HK-2 (cell line): ENCODE data around the gene USP17L19.
"Not testable (repeated sequence)": the region's sequence is repeated elsewhere in the genome, so short reads cannot be mapped to it uniquely, and the experiment has no call there.

Source experiments
- DNase-seq: peaks from one replicate; pipeline ENCODE4 v3.0.0-alpha.2; 2018; ENCODE audit not compliant: unreplicated experiment

The USP17L19 gene, protein sequence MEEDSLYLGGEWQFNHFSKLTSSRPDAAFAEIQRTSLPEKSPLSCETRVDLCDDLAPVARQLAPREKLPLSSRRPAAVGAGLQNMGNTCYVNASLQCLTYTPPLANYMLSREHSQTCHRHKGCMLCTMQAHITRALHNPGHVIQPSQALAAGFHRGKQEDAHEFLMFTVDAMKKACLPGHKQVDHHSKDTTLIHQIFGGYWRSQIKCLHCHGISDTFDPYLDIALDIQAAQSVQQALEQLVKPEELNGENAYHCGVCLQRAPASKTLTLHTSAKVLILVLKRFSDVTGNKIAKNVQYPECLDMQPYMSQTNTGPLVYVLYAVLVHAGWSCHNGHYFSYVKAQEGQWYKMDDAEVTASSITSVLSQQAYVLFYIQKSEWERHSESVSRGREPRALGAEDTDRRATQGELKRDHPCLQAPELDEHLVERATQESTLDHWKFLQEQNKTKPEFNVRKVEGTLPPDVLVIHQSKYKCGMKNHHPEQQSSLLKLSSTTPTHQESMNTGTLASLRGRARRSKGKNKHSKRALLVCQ

DNA sequence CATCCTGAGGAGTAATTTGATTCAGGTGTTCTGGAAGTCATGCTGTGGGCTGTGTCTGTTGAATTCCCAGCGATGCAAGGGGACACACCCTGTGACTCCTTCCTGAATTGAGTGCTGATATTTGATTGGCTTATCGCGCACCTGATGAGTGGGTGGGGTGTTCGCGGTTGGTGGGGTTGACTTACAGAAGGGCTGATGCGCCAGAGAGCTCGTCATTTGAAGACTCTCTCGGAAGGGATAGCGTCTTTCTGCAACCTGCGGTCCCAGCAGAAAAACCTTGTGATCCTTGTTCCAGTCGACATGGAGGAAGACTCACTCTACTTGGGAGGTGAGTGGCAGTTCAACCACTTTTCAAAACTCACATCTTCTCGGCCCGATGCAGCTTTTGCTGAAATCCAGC lies at the start of gene USP17L19:
TSS of gene USP17L19 (plus strand) at position 301 of the 400 bp plus-strand sequence. CDS start at position 301, 0 bp downstream.
- DNase-seq: not testable (repeated sequence)

DNA sequence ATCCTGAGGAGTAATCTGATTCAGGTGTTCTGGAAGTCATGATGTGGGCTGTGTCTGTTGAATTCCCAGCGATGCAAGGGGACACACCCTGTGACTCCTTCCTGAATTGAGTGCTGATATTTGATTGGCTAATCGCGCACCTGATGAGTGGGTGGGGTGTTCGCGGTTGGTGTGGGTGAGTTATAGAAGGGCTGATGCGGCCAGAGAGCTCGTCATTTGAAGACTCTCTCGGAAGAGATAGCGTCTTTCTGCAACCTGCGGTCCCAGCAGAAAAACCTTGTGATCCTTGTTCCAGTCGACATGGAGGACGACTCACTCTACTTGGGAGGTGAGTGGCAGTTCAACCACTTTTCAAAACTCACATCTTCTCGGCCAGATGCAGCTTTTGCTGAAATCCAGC lies 42.8 kb upstream of the USP17L19 start, which contains the start of gene USP17L10:
TSS of gene USP17L10 (plus strand) at position 301 of the 400 bp plus-strand sequence. CDS start at position 301, 0 bp downstream.
- not testable (repeated sequence) for DNase-seq

DNA sequence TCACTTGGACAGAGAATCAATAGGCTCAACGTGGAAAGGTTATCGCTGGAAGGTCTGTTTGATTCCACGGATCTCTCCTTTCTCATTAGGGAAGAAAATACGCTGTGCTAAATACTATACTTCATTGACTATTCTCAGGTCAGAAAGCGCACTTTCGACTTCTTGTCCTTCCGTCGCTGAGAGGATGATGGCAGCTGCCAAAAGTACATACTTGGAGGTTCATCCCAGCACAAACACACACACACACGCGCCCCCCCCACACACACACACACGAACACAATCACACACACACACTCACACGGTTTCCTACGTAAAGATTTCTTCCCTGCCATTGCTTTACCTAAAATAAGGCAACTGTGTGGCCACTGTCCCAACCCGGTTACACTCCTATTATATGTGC lies 38.5 kb upstream of the USP17L19 start:
- not testable (repeated sequence) for DNase-seq

DNA sequence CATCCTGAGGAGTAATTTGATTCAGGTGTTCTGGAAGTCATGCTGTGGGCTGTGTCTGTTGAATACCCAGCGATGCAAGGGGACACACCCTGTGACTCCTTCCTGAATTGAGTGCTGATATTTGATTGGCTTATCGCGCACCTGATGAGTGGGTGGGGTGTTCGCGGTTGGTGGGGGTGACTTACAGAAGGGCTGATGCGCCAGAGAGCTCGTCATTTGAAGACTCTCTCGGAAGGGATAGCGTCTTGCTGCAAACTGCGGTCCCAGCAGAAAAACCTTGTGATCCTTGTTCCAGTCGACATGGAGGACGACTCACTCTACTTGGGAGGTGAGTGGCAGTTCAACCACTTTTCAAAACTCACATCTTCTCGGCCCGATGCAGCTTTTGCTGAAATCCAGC lies 38.1 kb upstream of the USP17L19 start, which contains the start of gene USP17L11:
TSS of gene USP17L11 (plus strand) at position 301 of the 400 bp plus-strand sequence. CDS start at position 301, 0 bp downstream.
- DNase-seq: not testable (repeated sequence)

DNA sequence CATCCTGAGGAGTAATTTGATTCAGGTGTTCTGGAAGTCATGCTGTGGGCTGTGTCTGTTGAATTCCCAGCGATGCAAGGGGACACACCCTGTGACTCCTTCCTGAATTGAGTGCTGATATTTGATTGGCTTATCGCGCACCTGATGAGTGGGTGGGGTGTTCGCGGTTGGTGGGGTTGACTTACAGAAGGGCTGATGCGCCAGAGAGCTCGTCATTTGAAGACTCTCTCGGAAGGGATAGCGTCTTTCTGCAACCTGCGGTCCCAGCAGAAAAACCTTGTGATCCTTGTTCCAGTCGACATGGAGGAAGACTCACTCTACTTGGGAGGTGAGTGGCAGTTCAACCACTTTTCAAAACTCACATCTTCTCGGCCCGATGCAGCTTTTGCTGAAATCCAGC lies 33.3 kb upstream of the USP17L19 start, which contains the start of gene USP17L12:
TSS of gene USP17L12 (plus strand) at position 301 of the 400 bp plus-strand sequence. CDS start at position 301, 0 bp downstream.
- not testable (repeated sequence) for DNase-seq

DNA sequence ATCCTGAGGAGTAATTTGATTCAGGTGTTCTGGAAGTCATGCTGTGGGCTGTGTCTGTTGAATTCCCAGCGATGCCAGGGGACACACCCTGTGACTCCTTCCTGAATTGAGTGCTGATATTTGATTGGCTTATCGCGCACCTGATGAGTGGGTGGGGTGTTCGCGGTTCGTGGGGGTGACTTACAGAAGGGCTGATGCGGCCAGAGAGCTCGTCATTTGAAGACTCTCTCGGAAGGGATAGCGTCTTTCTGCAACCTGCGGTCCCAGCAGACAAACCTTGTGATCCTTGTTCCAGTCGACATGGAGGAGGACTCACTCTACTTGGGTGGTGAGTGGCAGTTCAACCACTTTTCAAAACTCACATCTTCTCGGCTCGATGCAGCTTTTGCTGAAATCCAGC lies 28.6 kb upstream of the USP17L19 start, which contains the start of gene USP17L13:
TSS of gene USP17L13 (plus strand) at position 301 of the 400 bp plus-strand sequence. CDS start at position 301, 0 bp downstream.
- DNase-seq: not testable (repeated sequence)

DNA sequence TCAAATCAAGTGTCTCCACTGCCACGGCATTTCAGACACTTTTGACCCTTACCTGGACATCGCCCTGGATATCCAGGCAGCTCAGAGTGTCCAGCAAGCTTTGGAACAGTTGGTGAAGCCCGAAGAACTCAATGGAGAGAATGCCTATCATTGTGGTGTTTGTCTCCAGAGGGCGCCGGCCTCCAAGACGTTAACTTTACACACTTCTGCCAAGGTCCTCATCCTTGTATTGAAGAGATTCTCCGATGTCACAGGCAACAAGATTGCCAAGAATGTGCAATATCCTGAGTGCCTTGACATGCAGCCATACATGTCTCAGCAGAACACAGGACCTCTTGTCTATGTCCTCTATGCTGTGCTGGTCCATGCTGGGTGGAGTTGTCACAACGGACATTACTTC lies 22.9 kb upstream of the USP17L19 start:
- not testable (repeated sequence) for DNase-seq

DNA sequence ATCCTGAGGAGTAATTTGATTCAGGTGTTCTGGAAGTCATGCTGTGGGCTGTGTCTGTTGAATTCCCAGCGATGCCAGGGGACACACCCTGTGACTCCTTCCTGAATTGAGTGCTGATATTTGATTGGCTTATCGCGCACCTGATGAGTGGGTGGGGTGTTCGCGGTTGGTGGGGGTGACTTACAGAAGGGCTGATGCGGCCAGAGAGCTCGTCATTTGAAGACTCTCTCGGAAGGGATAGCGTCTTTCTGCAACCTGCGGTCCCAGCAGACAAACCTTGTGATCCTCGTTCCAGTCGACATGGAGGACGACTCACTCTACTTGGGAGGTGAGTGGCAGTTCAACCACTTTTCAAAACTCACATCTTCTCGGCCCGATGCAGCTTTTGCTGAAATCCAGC lies 19.1 kb upstream of the USP17L19 start, which contains the start of gene USP17L15:
TSS of gene USP17L15 (plus strand) at position 301 of the 400 bp plus-strand sequence. CDS start at position 301, 0 bp downstream.
- not testable (repeated sequence) for DNase-seq

DNA sequence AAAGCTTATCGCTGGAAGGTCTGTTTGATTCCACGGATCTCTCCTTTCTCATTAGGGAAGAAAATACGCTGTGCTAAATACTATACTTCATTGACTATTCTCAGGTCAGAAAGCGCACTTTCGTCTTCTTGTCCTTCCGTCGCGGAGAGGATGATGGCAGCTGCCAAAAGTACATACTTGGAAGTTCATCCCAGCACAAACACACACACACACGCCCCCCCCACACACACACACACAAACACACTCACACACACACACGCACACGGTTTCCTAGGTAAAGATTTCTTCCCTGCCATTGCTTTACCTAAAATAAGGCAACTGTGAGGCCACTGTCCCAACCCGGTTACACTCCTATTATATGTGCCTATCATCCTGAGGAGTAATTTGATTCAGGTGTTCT lies 14.7 kb upstream of the USP17L19 start:
- DNase-seq: not testable (repeated sequence)

DNA sequence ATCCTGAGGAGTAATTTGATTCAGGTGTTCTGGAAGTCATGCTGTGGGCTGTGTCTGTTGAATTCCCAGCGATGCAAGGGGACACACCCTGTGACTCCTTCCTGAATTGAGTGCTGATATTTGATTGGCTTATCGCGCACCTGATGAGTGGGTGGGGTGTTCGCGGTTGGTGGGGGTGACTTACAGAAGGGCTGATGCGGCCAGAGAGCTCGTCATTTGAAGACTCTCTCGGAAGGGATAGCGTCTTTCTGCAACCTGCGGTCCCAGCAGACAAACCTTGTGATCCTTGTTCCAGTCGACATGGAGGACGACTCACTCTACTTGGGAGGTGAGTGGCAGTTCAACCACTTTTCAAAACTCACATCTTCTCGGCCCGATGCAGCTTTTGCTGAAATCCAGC lies 9.6 kb upstream of the USP17L19 start, which contains the start of gene USP17L17:
TSS of gene USP17L17 (plus strand) at position 301 of the 400 bp plus-strand sequence. CDS start at position 301, 0 bp downstream.
- DNase-seq: not testable (repeated sequence)

DNA sequence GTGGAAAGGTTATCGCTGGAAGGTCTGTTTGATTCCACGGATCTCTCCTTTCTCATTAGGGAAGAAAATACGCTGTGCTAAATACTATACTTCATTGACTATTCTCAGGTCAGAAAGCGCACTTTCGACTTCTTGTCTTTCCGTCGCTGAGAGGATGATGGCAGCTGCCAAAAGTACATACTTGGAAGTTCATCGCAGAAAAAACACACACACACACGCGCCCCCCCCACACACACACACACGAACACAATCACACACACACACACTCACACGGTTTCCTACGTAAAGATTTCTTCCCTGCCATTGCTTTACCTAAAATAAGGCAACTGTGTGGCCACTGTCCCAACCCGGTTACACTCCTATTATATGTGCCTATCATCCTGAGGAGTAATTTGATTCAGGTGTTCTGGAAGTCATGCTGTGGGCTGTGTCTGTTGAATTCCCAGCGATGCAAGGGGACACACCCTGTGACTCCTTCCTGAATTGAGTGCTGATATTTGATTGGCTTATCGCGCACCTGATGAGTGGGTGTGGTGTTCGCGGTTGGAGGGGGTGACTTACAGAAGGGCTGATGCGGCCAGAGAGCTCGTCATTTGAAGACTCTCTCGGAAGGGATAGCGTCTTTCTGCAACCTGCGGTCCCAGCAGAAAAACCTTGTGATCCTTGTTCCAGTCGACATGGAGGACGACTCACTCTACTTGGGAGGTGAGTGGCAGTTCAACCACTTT lies 5.1 kb upstream of the USP17L19 start, which contains the start of gene USP17L18:
TSS of gene USP17L18 (plus strand) at position 678 of the 728 bp plus-strand sequence. CDS start at position 678, 0 bp downstream.
- DNase-seq: not testable (repeated sequence)

DNA sequence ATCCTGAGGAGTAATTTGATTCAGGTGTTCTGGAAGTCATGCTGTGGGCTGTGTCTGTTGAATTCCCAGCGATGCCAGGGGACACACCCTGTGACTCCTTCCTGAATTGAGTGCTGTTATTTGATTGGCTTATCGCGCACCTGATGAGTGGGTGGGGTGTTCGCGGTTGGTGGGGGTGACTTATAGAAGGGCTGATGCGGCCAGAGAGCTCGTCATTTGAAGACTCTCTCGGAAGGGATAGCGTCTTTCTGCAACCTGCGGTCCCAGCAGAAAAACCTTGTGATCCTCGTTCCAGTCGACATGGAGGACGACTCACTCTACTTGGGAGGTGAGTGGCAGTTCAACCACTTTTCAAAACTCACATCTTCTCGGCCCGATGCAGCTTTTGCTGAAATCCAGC lies 4.6 kb downstream of the USP17L19 start, which contains the start of gene USP17L20:
TSS of gene USP17L20 (plus strand) at position 301 of the 400 bp plus-strand sequence. CDS start at position 301, 0 bp downstream.
- not testable (repeated sequence) for DNase-seq

DNA sequence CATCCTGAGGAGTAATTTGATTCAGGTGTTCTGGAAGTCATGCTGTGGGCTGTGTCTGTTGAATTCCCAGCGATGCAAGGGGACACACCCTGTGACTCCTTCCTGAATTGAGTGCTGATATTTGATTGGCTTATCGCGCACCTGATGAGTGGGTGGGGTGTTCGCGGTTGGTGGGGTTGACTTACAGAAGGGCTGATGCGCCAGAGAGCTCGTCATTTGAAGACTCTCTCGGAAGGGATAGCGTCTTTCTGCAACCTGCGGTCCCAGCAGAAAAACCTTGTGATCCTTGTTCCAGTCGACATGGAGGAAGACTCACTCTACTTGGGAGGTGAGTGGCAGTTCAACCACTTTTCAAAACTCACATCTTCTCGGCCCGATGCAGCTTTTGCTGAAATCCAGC lies 9.4 kb downstream of the USP17L19 start, which contains the start of gene USP17L21:
TSS of gene USP17L21 (plus strand) at position 301 of the 400 bp plus-strand sequence. CDS start at position 301, 0 bp downstream.
- DNase-seq: not testable (repeated sequence)

DNA sequence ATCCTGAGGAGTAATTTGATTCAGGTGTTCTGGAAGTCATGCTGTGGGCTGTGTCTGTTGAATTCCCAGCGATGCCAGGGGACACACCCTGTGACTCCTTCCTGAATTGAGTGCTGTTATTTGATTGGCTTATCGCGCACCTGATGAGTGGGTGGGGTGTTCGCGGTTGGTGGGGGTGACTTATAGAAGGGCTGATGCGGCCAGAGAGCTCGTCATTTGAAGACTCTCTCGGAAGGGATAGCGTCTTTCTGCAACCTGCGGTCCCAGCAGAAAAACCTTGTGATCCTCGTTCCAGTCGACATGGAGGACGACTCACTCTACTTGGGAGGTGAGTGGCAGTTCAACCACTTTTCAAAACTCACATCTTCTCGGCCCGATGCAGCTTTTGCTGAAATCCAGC lies 14.1 kb downstream of the USP17L19 start, which contains the start of gene USP17L22:
TSS of gene USP17L22 (plus strand) at position 301 of the 400 bp plus-strand sequence. CDS start at position 301, 0 bp downstream.
- not testable (repeated sequence) for DNase-seq

DNA sequence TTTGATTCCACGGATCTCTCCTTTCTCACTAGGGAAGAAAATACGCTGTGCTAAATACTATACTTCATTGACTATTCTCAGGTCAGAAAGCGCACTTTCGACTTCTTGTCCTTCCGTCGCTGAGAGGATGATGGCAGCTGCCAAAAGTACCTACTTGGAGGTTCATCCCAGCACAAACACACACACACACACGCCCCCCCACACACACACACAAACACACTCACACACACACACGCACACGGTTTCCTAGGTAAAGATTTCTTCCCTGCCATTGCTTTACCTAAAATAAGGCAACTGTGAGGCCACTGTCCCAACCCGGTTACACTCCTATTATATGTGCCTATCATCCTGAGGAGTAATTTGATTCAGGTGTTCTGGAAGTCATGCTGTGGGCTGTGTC lies 18.5 kb downstream of the USP17L19 start:
- DNase-seq: not testable (repeated sequence)
